ENCODE results near the gene TMEM219. TPM values are rescaled to one million over a fixed set of nuclear protein-coding genes. Genes with fewer than 3 reads are reported as not detected.

The TMEM219 gene
- total and polyA plus RNA-seq, 10 of the 15 experiments (the other 5 are each of a cell fraction or from before 2014, with no cell fraction given) = 33.6 to 74.6 (median 56.5) TPM

DNA sequence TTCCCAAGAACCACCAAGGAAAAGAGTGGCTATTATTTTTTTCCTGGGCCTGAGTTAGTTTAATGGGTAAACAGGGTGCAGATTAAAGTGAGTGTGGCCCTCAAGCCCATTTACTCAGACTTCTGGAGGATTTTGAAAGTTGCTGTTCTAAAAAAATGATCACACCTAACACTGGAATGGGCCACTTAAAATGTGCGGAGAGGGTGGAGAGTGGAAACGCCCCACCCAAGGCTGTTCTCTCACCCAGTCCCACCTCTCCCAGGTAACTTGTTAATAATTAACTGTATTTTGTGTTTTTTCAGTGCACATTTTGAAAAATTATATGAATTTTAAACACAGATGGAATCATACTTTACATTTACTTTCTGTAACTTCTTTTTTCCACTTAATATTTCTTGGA, 28.2 kb downstream of the TMEM219 start:
- no TSS peak for BruUV-seq (replicated peaks)
- H3K27me3 ChIP-seq (replicated peaks in 1 of 2; ENCODE audit: control insufficient read depth in 2 of 2, insufficient read depth in 2 of 2, low read length in 1 of 2) = no peaks in the 10 kb centered on the region
- H3K27ac ChIP-seq (ENCODE audit: control insufficient read depth, insufficient read depth) = no peak overlapping the region
- H3K4me3 ChIP-seq = no peak overlapping the region
- H2AFZ ChIP-seq (ENCODE audit: control insufficient read depth, low read depth, low read length) = no peak overlapping the region
- CTCF ChIA-PET = no interaction called here
- H3K4me2 ChIP-seq (ENCODE audit: control insufficient read depth, insufficient read depth) = no peak overlapping the region
- no peak for FAIRE-seq
- intact Hi-C loops (cut with micrococcal nuclease; ENCODE audit: unreplicated experiment) (no loop called here), in situ Hi-C loops (cut with MboI) (no loop called here)
- DNase-seq (ENCODE audit: low read depth, low spot score) = no peak
- no peak for ATAC-seq
- RAD21 ChIA-PET (ENCODE audit: unreplicated experiment) = no interaction called here
- 94% methylated on average over 2 of the region's 2 CpGs for WGBS (ENCODE audit: insufficient coverage, insufficient replicate concordance, low lambda C conversion rate, missing lambda C conversion rate)
- H4K20me1 ChIP-seq (ENCODE audit: control insufficient read depth, insufficient read depth) = no peaks in the 10 kb centered on the region
- H3K4me1 ChIP-seq (ENCODE audit: control insufficient read depth, insufficient read depth, low read length) = peaks cover 6% of the 10 kb centered on the region; the same call in 1 of the 2 replicates
- POLR2A ChIA-PET = interaction anchor here (0.8 kb wide), 1 partner anchor 17 kb away, joined by 3 read pairs; the partner anchor contains the start of gene TAOK2
- SMC1A ChIA-PET (ENCODE audit: uncharacterized antibody, unreplicated experiment) = no interaction called here
- peaks cover 10 to 41% of the 10 kb centered on the region in 2 experiments; a peak in 3 of 4 replicates for H3K36me3 ChIP-seq (ENCODE audit: control insufficient read depth in 2 of 2, insufficient read depth in 2 of 2, low read length in 1 of 2)
- peaks cover 5% of the 10 kb centered on the region; the same call in 1 of the 2 replicates for H3K79me2 ChIP-seq (ENCODE audit: control insufficient read depth, insufficient read depth, low read length)
- H3K9me3 ChIP-seq (replicated peaks; ENCODE audit: control insufficient read depth, insufficient read depth, low read length) = no peaks in the 10 kb centered on the region
- H3K9ac ChIP-seq (ENCODE audit: control insufficient read depth, insufficient read depth, low read length) = no peak overlapping the region
- TF ChIP-seq MTA3 (IDR thresholded peaks at IDR 0.05; ENCODE audit: borderline replicate concordance, low read length) (no peak), RUNX3 (IDR thresholded peaks at IDR 0.05; ENCODE audit: low read length) (no peak), EZH2 (IDR thresholded peaks at IDR 0.05; ENCODE audit: borderline replicate concordance, control insufficient read depth, low read depth, low read length) (no peak), NBN (IDR thresholded peaks at IDR 0.05) (no peak), SIX5 (IDR thresholded peaks at IDR 0.05; ENCODE audit: low read depth, low read length, severe bottlenecking) (no peak), STAT3 (IDR thresholded peaks at IDR 0.05; ENCODE audit: low read depth, low read length) (no peak), TCF12 (IDR thresholded peaks at IDR 0.05; ENCODE audit: low read depth, low read length) (no peak), PML (IDR thresholded peaks at IDR 0.05; ENCODE audit: low read length) (no peak), FOXM1 (IDR thresholded peaks at IDR 0.05; ENCODE audit: low read depth, low read length) (no peak), PAX8 (IDR thresholded peaks at IDR 0.05) (no peak), ZBED1 (IDR thresholded peaks at IDR 0.05; ENCODE audit: borderline replicate concordance) (no peak), ZZZ3 (IDR thresholded peaks at IDR 0.05; ENCODE audit: control insufficient read depth, insufficient read length, low read depth) (no peak), MYB (IDR thresholded peaks at IDR 0.05; ENCODE audit: borderline replicate concordance, low read depth, low read length) (no peak)
- TF ChIP-seq, protein P1, sequence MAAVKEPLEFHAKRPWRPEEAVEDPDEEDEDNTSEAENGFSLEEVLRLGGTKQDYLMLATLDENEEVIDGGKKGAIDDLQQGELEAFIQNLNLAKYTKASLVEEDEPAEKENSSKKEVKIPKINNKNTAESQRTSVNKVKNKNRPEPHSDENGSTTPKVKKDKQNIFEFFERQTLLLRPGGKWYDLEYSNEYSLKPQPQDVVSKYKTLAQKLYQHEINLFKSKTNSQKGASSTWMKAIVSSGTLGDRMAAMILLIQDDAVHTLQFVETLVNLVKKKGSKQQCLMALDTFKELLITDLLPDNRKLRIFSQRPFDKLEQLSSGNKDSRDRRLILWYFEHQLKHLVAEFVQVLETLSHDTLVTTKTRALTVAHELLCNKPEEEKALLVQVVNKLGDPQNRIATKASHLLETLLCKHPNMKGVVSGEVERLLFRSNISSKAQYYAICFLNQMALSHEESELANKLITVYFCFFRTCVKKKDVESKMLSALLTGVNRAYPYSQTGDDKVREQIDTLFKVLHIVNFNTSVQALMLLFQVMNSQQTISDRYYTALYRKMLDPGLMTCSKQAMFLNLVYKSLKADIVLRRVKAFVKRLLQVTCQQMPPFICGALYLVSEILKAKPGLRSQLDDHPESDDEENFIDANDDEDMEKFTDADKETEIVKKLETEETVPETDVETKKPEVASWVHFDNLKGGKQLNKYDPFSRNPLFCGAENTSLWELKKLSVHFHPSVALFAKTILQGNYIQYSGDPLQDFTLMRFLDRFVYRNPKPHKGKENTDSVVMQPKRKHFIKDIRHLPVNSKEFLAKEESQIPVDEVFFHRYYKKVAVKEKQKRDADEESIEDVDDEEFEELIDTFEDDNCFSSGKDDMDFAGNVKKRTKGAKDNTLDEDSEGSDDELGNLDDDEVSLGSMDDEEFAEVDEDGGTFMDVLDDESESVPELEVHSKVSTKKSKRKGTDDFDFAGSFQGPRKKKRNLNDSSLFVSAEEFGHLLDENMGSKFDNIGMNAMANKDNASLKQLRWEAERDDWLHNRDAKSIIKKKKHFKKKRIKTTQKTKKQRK (IDR thresholded peaks at IDR 0.05; ENCODE audit: low read depth, low read length) = no peak
- TF ChIP-seq, protein P2, sequence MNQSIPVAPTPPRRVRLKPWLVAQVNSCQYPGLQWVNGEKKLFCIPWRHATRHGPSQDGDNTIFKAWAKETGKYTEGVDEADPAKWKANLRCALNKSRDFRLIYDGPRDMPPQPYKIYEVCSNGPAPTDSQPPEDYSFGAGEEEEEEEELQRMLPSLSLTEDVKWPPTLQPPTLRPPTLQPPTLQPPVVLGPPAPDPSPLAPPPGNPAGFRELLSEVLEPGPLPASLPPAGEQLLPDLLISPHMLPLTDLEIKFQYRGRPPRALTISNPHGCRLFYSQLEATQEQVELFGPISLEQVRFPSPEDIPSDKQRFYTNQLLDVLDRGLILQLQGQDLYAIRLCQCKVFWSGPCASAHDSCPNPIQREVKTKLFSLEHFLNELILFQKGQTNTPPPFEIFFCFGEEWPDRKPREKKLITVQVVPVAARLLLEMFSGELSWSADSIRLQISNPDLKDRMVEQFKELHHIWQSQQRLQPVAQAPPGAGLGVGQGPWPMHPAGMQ (IDR thresholded peaks at IDR 0.05; ENCODE audit: borderline replicate concordance) = no peak
- TF ChIP-seq, protein P3, sequence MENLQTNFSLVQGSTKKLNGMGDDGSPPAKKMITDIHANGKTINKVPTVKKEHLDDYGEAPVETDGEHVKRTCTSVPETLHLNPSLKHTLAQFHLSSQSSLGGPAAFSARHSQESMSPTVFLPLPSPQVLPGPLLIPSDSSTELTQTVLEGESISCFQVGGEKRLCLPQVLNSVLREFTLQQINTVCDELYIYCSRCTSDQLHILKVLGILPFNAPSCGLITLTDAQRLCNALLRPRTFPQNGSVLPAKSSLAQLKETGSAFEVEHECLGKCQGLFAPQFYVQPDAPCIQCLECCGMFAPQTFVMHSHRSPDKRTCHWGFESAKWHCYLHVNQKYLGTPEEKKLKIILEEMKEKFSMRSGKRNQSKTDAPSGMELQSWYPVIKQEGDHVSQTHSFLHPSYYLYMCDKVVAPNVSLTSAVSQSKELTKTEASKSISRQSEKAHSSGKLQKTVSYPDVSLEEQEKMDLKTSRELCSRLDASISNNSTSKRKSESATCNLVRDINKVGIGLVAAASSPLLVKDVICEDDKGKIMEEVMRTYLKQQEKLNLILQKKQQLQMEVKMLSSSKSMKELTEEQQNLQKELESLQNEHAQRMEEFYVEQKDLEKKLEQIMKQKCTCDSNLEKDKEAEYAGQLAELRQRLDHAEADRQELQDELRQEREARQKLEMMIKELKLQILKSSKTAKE (IDR thresholded peaks at IDR 0.05; ENCODE audit: low read depth, poor library complexity, severe bottlenecking) = no peak
- TF ChIP-seq, protein P4, sequence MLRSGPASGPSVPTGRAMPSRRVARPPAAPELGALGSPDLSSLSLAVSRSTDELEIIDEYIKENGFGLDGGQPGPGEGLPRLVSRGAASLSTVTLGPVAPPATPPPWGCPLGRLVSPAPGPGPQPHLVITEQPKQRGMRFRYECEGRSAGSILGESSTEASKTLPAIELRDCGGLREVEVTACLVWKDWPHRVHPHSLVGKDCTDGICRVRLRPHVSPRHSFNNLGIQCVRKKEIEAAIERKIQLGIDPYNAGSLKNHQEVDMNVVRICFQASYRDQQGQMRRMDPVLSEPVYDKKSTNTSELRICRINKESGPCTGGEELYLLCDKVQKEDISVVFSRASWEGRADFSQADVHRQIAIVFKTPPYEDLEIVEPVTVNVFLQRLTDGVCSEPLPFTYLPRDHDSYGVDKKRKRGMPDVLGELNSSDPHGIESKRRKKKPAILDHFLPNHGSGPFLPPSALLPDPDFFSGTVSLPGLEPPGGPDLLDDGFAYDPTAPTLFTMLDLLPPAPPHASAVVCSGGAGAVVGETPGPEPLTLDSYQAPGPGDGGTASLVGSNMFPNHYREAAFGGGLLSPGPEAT (IDR thresholded peaks at IDR 0.05; ENCODE audit: low read depth) = no peak

Measured in GM12878 (cell line).